DOHH2 (cell line): ENCODE measurements around the gene PTPN9.

Experiments
- CTCF ChIP-seq: fragments of 200-600 bp; sonication (generic); IDR thresholded peaks from one replicate; pipeline ENCODE4 v1.5.1; 2014; ENCODE audit warnings: antibody characterized with exemption, mild to moderate bottlenecking, low read depth, low read length; ENCODE audit not compliant: poor library complexity, severe bottlenecking
- EZH2phosphoT487 ChIP-seq: fragments of 200-600 bp; sonication (generic); IDR thresholded peaks from 2 replicates; pipeline ENCODE4 v1.6.1; 2017; ENCODE audit warnings: borderline replicate concordance, mild to moderate bottlenecking, antibody characterized with exemption, low read length, moderate library complexity, mixed read lengths

GRCh38 chr15:75616766-75617165 lies 37.7 kb upstream of the PTPN9 start:
- TF ChIP-seq CTCF = no peak
- TF ChIP-seq EZH2phosphoT487 = no peak
